GM10847 (cell line): ENCODE measurements around the gene ASB16.

ENCODE experiments used
- POLR2A ChIP-seq: IDR thresholded peaks from 2 replicates; pipeline ENCODE4 v1.6.1; 2011; ENCODE audit not compliant: insufficient read length; ENCODE audit errors: extremely low read depth

Gene ASB16

GRCh38 chr17:44220213-44221083 lies 49.9 kb downstream of the ASB16 start:
- TF ChIP-seq POLR2A = no peak

- no peak for TF ChIP-seq POLR2A
Observed at GRCh38 chr17:44221084-44221861, 50.8 kb downstream of the ASB16 start.

- TF ChIP-seq POLR2A = no peak
Observed at GRCh38 chr17:44221862-44222111, 51.3 kb downstream of the ASB16 start.

- no peak for TF ChIP-seq POLR2A
Observed at GRCh38 chr17:44222112-44222869, 51.8 kb downstream of the ASB16 start.

- no peak for TF ChIP-seq POLR2A
Observed at GRCh38 chr17:44223541-44224071, 53.1 kb downstream of the ASB16 start.
